HepG2 (cell line): ENCODE measurements around the gene DOK4. TPM values are rescaled to one million over a fixed set of nuclear protein-coding genes. Genes with fewer than 3 reads are reported as not detected.

Experiments used
- EED ChIP-seq: sonication (generic); formaldehyde crosslinking; IDR thresholded peaks from 2 replicates; pipeline ENCODE4 v1.5.0; 2020; ENCODE audit warnings: mild to moderate bottlenecking, missing genetic modification reagents
- ETV5 ChIP-seq: IDR thresholded peaks from 2 replicates; pipeline ENCODE4 v1.6.1; 2018; ENCODE audit warnings: missing biosample characterization, missing genetic modification reagents, inconsistent platforms, borderline replicate concordance
- ETV6 ChIP-seq: sonication (generic); formaldehyde crosslinking; conservative IDR thresholded peaks from 2 replicates; pipeline ENCODE4 v1.4.0; 2020; ENCODE audit warnings: missing genetic modification reagents
- IRF1 ChIP-seq: sonication (generic); formaldehyde crosslinking; IDR thresholded peaks from 2 replicates; pipeline ENCODE4 v1.4.0; 2020; ENCODE audit warnings: low read depth, mild to moderate bottlenecking, missing genetic modification reagents
- KMT2A ChIP-seq: sonication (generic); formaldehyde crosslinking; IDR thresholded peaks from 2 replicates; pipeline ENCODE4 v1.4.0; 2020; ENCODE audit warnings: missing genetic modification reagents
- MXD1 ChIP-seq: sonication (generic); formaldehyde crosslinking; IDR thresholded peaks from 2 replicates; pipeline ENCODE4 v1.4.0; 2020; ENCODE audit warnings: mild to moderate bottlenecking, missing genetic modification reagents
- RFXANK ChIP-seq: IDR thresholded peaks from 2 replicates; pipeline ENCODE4 v1.6.1; 2016
- SMAD1 ChIP-seq: sonication (generic); formaldehyde crosslinking; IDR thresholded peaks from 2 replicates; pipeline ENCODE4 v1.4.0; 2020; ENCODE audit warnings: missing genetic modification reagents, low read depth, mild to moderate bottlenecking, borderline replicate concordance
- SMC3 ChIP-seq: IDR thresholded peaks from 2 replicates; pipeline ENCODE4 v1.6.1; 2011; ENCODE audit warnings: low read length, improper control_type of control experiment
- SOX6 ChIP-seq, 2 experiments: fragments of 450-650 bp in 1 of 2; sonication (generic) in 1 of 2; formaldehyde crosslinking in 1 of 2; IDR thresholded peaks; 2 replicates each; pipeline versions ENCODE4 v1.4.0 to v1.6.1; 2017 to 2020; ENCODE audit warnings: antibody characterized with exemption in 1 of 2, mild to moderate bottlenecking in 1 of 2, missing genetic modification reagents in 1 of 2
- TGIF2 ChIP-seq: IDR thresholded peaks from 2 replicates; pipeline ENCODE4 v1.6.1; 2016; ENCODE audit warnings: control low read depth, missing compliant biosample characterization
- WIZ ChIP-seq: sonication (generic); formaldehyde crosslinking; IDR thresholded peaks from 2 replicates; pipeline ENCODE4 v1.5.1; 2020; ENCODE audit warnings: mild to moderate bottlenecking, missing genetic modification reagents
- ZBTB21 ChIP-seq: sonication (generic); formaldehyde crosslinking; IDR thresholded peaks from 2 replicates; pipeline ENCODE4 v1.4.0; 2020; ENCODE audit warnings: missing genetic modification reagents
- ZNF12 ChIP-seq: sonication (generic); formaldehyde crosslinking; IDR thresholded peaks from 2 replicates; pipeline ENCODE4 v1.5.0; 2020; ENCODE audit warnings: missing genetic modification reagents
- ZNF331 ChIP-seq: sonication (generic); formaldehyde crosslinking; IDR thresholded peaks from 2 replicates; pipeline ENCODE4 v1.4.0; 2020; ENCODE audit warnings: missing genetic modification reagents
- ZNF333 ChIP-seq: sonication (generic); formaldehyde crosslinking; IDR thresholded peaks from 2 replicates; pipeline ENCODE4 v1.4.0; 2020; ENCODE audit warnings: mild to moderate bottlenecking, missing genetic modification reagents, borderline replicate concordance
- ZNF614 ChIP-seq: IDR thresholded peaks from 2 replicates; pipeline ENCODE4 v1.6.1; 2018; ENCODE audit warnings: missing biosample characterization, missing genetic modification reagents, inconsistent platforms, borderline replicate concordance
- ZNF672 ChIP-seq: sonication (generic); formaldehyde crosslinking; IDR thresholded peaks from 2 replicates; pipeline ENCODE4 v1.8.1; 2022; ENCODE audit warnings: missing genetic modification reagents
- polyA plus RNA-seq, 8 experiments: library from polyadenylated mRNA; depleted of rRNA in 3 of 8; stranded (reverse) in 7 of 8; unstranded in 1 of 8; fragments of >200 nt; fragmentation: Illumina TruSeq in 4 of 8; extraction: Trizol in 4 of 8; gene quantifications; 2 replicates each; pipeline versions ENCODE4 v1.2.1 to v1.2.3, GENCODE V29; 2011 to 2016; ENCODE audit warnings: low read depth in 4 of 8, missing spikeins in 1 of 8, mixed read lengths in 1 of 8; ENCODE audit not compliant: insufficient read depth in 1 of 8
- total RNA-seq, 5 experiments: library from RNA; depleted of rRNA; stranded (reverse); fragments of >200 nt; fragmentation: Illumina TruSeq; extraction: Trizol; gene quantifications; 2 replicates each; pipeline ENCODE4 v1.2.3, GENCODE V29; 2016; ENCODE audit warnings: low read depth in 1 of 5
- TF ChIP-seq, protein P1 (sequence below), 2 experiments: fragments of 450-650 bp in 1 of 2; sonication (generic) in 1 of 2; formaldehyde crosslinking in 1 of 2; IDR thresholded peaks; 2 replicates each; pipeline versions ENCODE4 v1.6.1 to v1.8.0; 2016 to 2022; ENCODE audit warnings: antibody characterized with exemption in 1 of 2, mild to moderate bottlenecking in 1 of 2, missing genetic modification reagents in 1 of 2
- TF ChIP-seq, protein P2 (sequence below): IDR thresholded peaks from 2 replicates; pipeline ENCODE4 v1.6.1; 2016; ENCODE audit warnings: missing compliant biosample characterization, missing genetic modification reagents, borderline replicate concordance

DOK4 gene
- total and polyA plus RNA-seq, 2 of the 13 experiments (the other 11 are each of a cell fraction or from before 2014, with no cell fraction given), result 52.7 to 70.0 TPM

DNA sequence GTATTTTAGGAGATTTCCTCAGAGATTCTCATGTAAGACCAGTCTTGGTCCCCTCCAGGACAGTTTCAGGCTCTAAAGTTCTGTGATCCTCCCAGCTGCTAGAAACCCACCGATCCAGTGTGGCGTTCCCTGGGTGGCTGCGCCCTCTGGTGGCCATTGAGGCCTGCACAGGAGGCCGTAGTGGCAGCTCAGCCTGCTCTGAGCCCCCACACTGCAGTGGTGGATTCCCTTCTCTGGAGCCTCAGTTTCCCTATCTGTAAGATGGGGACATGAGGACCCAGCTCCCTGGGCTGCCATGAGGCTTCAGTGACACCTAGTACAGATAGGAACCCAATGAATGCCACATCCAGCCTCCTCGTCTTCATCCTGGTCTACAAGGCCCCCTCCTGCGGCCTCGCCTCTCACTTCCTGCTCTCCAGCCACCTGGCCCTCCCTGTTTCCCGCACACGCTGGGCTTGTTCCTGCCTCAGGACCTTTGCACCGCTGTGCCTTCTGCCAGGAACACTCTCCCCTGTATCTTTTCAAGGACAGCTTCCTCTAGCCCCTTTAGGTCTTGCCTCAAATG lies 33.6 kb upstream of the DOK4 start (continued):
- no peak for TF ChIP-seq IRF1
- TF ChIP-seq, protein P1, sequence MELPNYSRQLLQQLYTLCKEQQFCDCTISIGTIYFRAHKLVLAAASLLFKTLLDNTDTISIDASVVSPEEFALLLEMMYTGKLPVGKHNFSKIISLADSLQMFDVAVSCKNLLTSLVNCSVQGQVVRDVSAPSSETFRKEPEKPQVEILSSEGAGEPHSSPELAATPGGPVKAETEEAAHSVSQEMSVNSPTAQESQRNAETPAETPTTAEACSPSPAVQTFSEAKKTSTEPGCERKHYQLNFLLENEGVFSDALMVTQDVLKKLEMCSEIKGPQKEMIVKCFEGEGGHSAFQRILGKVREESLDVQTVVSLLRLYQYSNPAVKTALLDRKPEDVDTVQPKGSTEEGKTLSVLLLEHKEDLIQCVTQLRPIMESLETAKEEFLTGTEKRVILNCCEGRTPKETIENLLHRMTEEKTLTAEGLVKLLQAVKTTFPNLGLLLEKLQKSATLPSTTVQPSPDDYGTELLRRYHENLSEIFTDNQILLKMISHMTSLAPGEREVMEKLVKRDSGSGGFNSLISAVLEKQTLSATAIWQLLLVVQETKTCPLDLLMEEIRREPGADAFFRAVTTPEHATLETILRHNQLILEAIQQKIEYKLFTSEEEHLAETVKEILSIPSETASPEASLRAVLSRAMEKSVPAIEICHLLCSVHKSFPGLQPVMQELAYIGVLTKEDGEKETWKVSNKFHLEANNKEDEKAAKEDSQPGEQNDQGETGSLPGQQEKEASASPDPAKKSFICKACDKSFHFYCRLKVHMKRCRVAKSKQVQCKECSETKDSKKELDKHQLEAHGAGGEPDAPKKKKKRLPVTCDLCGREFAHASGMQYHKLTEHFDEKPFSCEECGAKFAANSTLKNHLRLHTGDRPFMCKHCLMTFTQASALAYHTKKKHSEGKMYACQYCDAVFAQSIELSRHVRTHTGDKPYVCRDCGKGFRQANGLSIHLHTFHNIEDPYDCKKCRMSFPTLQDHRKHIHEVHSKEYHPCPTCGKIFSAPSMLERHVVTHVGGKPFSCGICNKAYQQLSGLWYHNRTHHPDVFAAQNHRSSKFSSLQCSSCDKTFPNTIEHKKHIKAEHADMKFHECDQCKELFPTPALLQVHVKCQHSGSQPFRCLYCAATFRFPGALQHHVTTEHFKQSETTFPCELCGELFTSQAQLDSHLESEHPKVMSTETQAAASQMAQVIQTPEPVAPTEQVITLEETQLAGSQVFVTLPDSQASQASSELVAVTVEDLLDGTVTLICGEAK (IDR thresholded peaks at IDR 0.05), result no peak
- TF ChIP-seq, protein P1 (CRISPR knock-in tag; IDR thresholded peaks at IDR 0.05), result no peak
- peak; percentile 97 for TF ChIP-seq SMC3
- no peak for TF ChIP-seq ZNF614 (CRISPR knock-in tag)
- TF ChIP-seq, protein P2, sequence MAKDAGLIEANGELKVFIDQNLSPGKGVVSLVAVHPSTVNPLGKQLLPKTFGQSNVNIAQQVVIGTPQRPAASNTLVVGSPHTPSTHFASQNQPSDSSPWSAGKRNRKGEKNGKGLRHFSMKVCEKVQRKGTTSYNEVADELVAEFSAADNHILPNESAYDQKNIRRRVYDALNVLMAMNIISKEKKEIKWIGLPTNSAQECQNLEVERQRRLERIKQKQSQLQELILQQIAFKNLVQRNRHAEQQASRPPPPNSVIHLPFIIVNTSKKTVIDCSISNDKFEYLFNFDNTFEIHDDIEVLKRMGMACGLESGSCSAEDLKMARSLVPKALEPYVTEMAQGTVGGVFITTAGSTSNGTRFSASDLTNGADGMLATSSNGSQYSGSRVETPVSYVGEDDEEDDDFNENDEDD (CRISPR knock-in tag), result no peak
- TF ChIP-seq SMAD1 (CRISPR knock-in tag), result no peak
- TF ChIP-seq MXD1 (CRISPR knock-in tag), result no peak
- no peak for TF ChIP-seq RFXANK
- no peak for TF ChIP-seq ZBTB21 (CRISPR knock-in tag)
- TF ChIP-seq KMT2A (CRISPR knock-in tag), result no peak
- no peak for TF ChIP-seq ZNF672
- TF ChIP-seq WIZ (CRISPR knock-in tag), result no peak
- TF ChIP-seq ETV6 (CRISPR knock-in tag), result no peak
- peak; percentile 23; the same call in 1 of the 2 replicates for TF ChIP-seq ETV5 (CRISPR knock-in tag)
- no peak for TF ChIP-seq ZNF12 (CRISPR knock-in tag)
- TF ChIP-seq SOX6 (IDR thresholded peaks at IDR 0.05), result no peak
- peak; percentile 13; the same call in 1 of the 2 replicates for TF ChIP-seq SOX6 (CRISPR knock-in tag; IDR thresholded peaks at IDR 0.05)
- TF ChIP-seq ZNF331, result 0 out of 2 replicates have a peak, but pooled peaks have one; percentile 42
- TF ChIP-seq TGIF2 (CRISPR knock-in tag), result no peak
- TF ChIP-seq EED (CRISPR knock-in tag), result no peak
- TF ChIP-seq ZNF333 (CRISPR knock-in tag), result no peak
